GM23338 (cell line): ENCODE results near the gene CDK11A. TPM values are rescaled to one million over a fixed set of nuclear protein-coding genes. Genes with fewer than 3 reads are reported as not detected.

ENCODE experiments used
- ATAC-seq: fragments of 200-7000 bp; cut with Tn5 transposase; 3 replicates; pipeline ENCODE4 v1.9.1; 2020
- DNase-seq: peaks from one replicate; pipeline ENCODE4 v3.0.0-alpha.2; 2015; ENCODE audit warnings: low spot score
- H2AFZ ChIP-seq: fragments of 200-600 bp; sonication (generic); 2 replicates; pipeline ENCODE4 v1.8.0; 2016; ENCODE audit warnings: antibody characterized with exemption, mild to moderate bottlenecking, moderate library complexity
- H3F3A ChIP-seq: fragments of 200-600 bp; sonication (generic); replicated peaks from 2 replicates; pipeline ENCODE4 v1.8.0; 2017; ENCODE audit warnings: antibody characterized with exemption, mixed run types, low read depth
- H3K27ac ChIP-seq: fragments of 200-600 bp; sonication (generic); 2 replicates; pipeline ENCODE4 v1.6.1; 2016; ENCODE audit warnings: low read depth
- H3K27me3 ChIP-seq: fragments of 200-600 bp; sonication (generic); 2 replicates; pipeline ENCODE4 v1.8.0; 2016; ENCODE audit warnings: mild to moderate bottlenecking, mixed run types, moderate library complexity; ENCODE audit not compliant: insufficient read depth
- H3K36me3 ChIP-seq: fragments of 200-600 bp; sonication (generic); 2 replicates; pipeline ENCODE4 v1.8.0; 2016; ENCODE audit warnings: mild to moderate bottlenecking; ENCODE audit not compliant: insufficient read depth
- H3K4me1 ChIP-seq: fragments of 200-600 bp; sonication (generic); 2 replicates; pipeline ENCODE4 v1.8.0; 2016; ENCODE audit warnings: mild to moderate bottlenecking, moderate library complexity; ENCODE audit not compliant: insufficient read depth
- H3K4me2 ChIP-seq: fragments of 200-600 bp; sonication (generic); 2 replicates; pipeline ENCODE4 v1.7.1; 2017; ENCODE audit warnings: mixed run types
- H3K4me3 ChIP-seq: fragments of 200-600 bp; sonication (generic); 2 replicates; pipeline ENCODE4 v1.6.1; 2016; ENCODE audit warnings: mixed run types
- H3K79me2 ChIP-seq: fragments of 200-600 bp; sonication (generic); replicated peaks from 2 replicates; pipeline ENCODE4 v1.8.0; 2017; ENCODE audit warnings: mild to moderate bottlenecking; ENCODE audit not compliant: insufficient read depth
- H3K9me2 ChIP-seq: fragments of 200-600 bp; sonication (generic); 2 replicates; pipeline ENCODE4 v1.8.0; 2017; ENCODE audit not compliant: insufficient read depth
- H4K20me1 ChIP-seq: fragments of 200-600 bp; sonication (generic); replicated peaks from 2 replicates; pipeline ENCODE4 v1.8.0; 2017; ENCODE audit warnings: mild to moderate bottlenecking; ENCODE audit not compliant: insufficient read depth
- H3K27ac Mint-ChIP-seq: 2 replicates; pipeline ENCODE4 v1.8.0; 2020; ENCODE audit warnings: inconsistent platforms, mild to moderate bottlenecking, moderate library complexity, mixed read lengths
- H3K27me3 Mint-ChIP-seq: 3 replicates; pipeline ENCODE4 v1.8.0; 2022; ENCODE audit warnings: low read depth, mild to moderate bottlenecking, moderate library complexity, mixed read lengths, inconsistent platforms; ENCODE audit not compliant: insufficient read depth, poor library complexity
- H3K36me3 Mint-ChIP-seq: 3 replicates; pipeline ENCODE4 v1.8.0; 2021; ENCODE audit warnings: low read depth, mild to moderate bottlenecking, inconsistent platforms, moderate library complexity, mixed read lengths
- H3K4me1 Mint-ChIP-seq: 3 replicates; pipeline ENCODE4 v1.8.0; 2020; ENCODE audit warnings: mild to moderate bottlenecking, inconsistent platforms, mixed read lengths
- H3K4me3 Mint-ChIP-seq: 3 replicates; pipeline ENCODE4 v1.8.0; 2021; ENCODE audit warnings: moderate library complexity, mild to moderate bottlenecking, inconsistent platforms, mixed read lengths
- H3K9me3 Mint-ChIP-seq: 3 replicates; pipeline ENCODE4 v1.8.0; 2020; ENCODE audit warnings: moderate library complexity, mild to moderate bottlenecking, inconsistent platforms, mixed read lengths
- CREB1 ChIP-seq: fragments of 250-450 bp; sonication (Bioruptor Pico); IDR thresholded peaks from 2 replicates; pipeline ENCODE4 v1.5.0; 2020; ENCODE audit warnings: low read depth, mild to moderate bottlenecking, moderate library complexity
- EZH2 ChIP-seq: fragments of 200-600 bp; sonication (generic); IDR thresholded peaks from one replicate; pipeline ENCODE4 v1.8.0; 2017; ENCODE audit warnings: antibody characterized with exemption, mild to moderate bottlenecking, low read depth; ENCODE audit not compliant: unreplicated experiment
- EZH2phosphoT487 ChIP-seq: fragments of 200-600 bp; sonication (generic); IDR thresholded peaks from one replicate; pipeline ENCODE4 v1.8.1; 2018; ENCODE audit warnings: antibody characterized with exemption; ENCODE audit not compliant: unreplicated experiment
- JUNB ChIP-seq: IDR thresholded peaks from one replicate; pipeline ENCODE4 v1.6.1; 2016; ENCODE audit warnings: antibody characterized with exemption; ENCODE audit not compliant: unreplicated experiment
- NANOG ChIP-seq: IDR thresholded peaks from 2 replicates; pipeline ENCODE4 v1.6.1; 2016; ENCODE audit warnings: antibody characterized with exemption, borderline replicate concordance
- POLR2AphosphoS5 ChIP-seq: IDR thresholded peaks from 2 replicates; pipeline ENCODE4 v1.6.1; 2016; ENCODE audit warnings: antibody characterized with exemption, low read depth
- STAT1 ChIP-seq: IDR thresholded peaks from one replicate; pipeline ENCODE4 v1.6.1; 2016; ENCODE audit warnings: antibody characterized with exemption; ENCODE audit not compliant: unreplicated experiment
- ZNF114 ChIP-seq: fragments of 250-450 bp; sonication (Bioruptor Pico); IDR thresholded peaks from 2 replicates; pipeline ENCODE4 v1.5.0; 2020; ENCODE audit warnings: mild to moderate bottlenecking, moderate library complexity
- ZNF331 ChIP-seq: fragments of 250-450 bp; sonication (Bioruptor Pico); IDR thresholded peaks from 2 replicates; pipeline ENCODE4 v1.5.0; 2020; ENCODE audit warnings: low read depth, mild to moderate bottlenecking, moderate library complexity
- polyA plus RNA-seq: library from polyadenylated mRNA; unstranded; fragments of >200 nt; fragmentation: Nextera tagmentation; extraction: Ambion mirVana; gene quantifications from 2 replicates; pipeline ENCODE4 v1.2.1, GENCODE V29; 2016
- total RNA-seq: library from RNA; depleted of rRNA; stranded (reverse); fragments of >200 nt; shearing (Covaris generic); gene quantifications from 2 replicates; pipeline ENCODE4 v1.2.3, GENCODE V29; 2014
- TF ChIP-seq, protein P1 (sequence below): IDR thresholded peaks from one replicate; pipeline ENCODE4 v1.6.1; 2018; ENCODE audit warnings: antibody characterized with exemption; ENCODE audit not compliant: unreplicated experiment
- TF ChIP-seq, protein P2 (sequence below), 2 experiments: fragments of 200-600 bp in 1 of 2; sonication (generic) in 1 of 2; conservative IDR thresholded peaks; 2 replicates each; pipeline versions ENCODE4 v1.5.1 to v1.6.1; 2016 to 2017; ENCODE audit warnings: antibody characterized with exemption in 2 of 2, low read depth in 2 of 2, mild to moderate bottlenecking in 2 of 2, moderate library complexity in 1 of 2
- TF ChIP-seq, protein P3 (sequence below): fragments of 250-450 bp; sonication (Bioruptor Pico); IDR thresholded peaks from 2 replicates; pipeline ENCODE4 v1.5.0; 2020; ENCODE audit warnings: mild to moderate bottlenecking, moderate library complexity
- TF ChIP-seq, protein P4 (sequence below): IDR thresholded peaks from 2 replicates; pipeline ENCODE4 v1.6.1; 2016; ENCODE audit warnings: antibody characterized with exemption

The CDK11A gene
- total and polyA plus RNA-seq, 2 experiments from 2014 or later, result 22.8 to 72.6 TPM

DNA sequence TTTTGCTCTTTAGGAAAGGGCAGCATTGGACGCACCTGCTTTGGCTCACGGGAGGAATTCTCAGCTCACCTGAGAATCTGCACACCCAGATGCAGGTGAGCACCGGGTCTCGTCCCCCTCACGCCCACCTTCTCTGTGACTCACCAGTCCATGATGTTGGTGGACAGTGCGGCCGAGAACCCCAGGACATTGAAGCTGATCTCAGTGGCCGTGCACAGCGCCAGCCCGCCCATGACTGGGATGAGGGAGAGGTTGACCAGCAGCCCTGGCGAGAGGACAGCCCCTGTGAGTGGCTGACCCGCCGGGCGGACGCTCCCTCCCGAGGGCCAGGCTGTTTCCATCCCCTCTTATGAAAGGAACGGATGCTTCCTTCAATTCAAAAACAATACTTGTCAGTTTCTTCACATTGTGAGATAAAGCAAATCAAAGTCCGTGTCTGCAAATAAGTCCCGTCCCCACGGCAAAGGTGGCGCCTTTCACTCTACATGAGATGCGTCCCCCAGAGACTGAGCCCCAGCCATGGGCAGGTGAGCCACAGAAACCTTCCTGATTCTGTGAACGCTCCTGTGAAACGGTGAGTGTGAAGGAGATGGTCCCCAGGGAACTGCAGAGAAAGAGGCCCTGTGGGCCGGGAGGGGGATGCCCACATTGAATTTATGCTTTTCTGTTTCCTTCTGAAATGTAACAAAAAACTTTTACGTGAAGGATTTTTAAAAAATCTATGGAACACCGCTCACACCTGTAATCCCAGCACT lies 52.6 kb downstream of the CDK11A start:
- no peaks in the 10 kb centered on the region for H3K4me1 Mint-ChIP-seq
- no peaks in the 10 kb centered on the region for H3K9me3 Mint-ChIP-seq
- no peak overlapping the region; the same call in 2 of the 3 replicates for H3K4me3 Mint-ChIP-seq
- H3K9me2 ChIP-seq, result no peaks in the 10 kb centered on the region
- peaks cover 37% of the 10 kb centered on the region for H3K36me3 Mint-ChIP-seq
- H3K79me2 ChIP-seq, result no peaks in the 10 kb centered on the region
- H3K27ac ChIP-seq, result no peak overlapping the region
- peaks cover 4% of the 10 kb centered on the region for H3K27me3 Mint-ChIP-seq
- H3K27me3 ChIP-seq, result no peaks in the 10 kb centered on the region
- no peak overlapping the region for H3K4me2 ChIP-seq
- no peak overlapping the region for H3K4me3 ChIP-seq
- H2AFZ ChIP-seq, result no peak overlapping the region
- H3F3A ChIP-seq, result 0 out of 2 replicates have a peak, but pooled peaks cover 6% of the 10 kb centered on the region
- no peaks in the 10 kb centered on the region for H3K4me1 ChIP-seq
- no peak for ATAC-seq
- TF ChIP-seq ZNF114 (CRISPR knock-in tag) (no peak), EZH2phosphoT487 (no peak), CREB1 (no peak), POLR2AphosphoS5 (no peak), ZNF331 (CRISPR knock-in tag) (no peak), EZH2 (no peak), JUNB (no peak), STAT1 (no peak), NANOG (no peak)
- TF ChIP-seq, protein P1, sequence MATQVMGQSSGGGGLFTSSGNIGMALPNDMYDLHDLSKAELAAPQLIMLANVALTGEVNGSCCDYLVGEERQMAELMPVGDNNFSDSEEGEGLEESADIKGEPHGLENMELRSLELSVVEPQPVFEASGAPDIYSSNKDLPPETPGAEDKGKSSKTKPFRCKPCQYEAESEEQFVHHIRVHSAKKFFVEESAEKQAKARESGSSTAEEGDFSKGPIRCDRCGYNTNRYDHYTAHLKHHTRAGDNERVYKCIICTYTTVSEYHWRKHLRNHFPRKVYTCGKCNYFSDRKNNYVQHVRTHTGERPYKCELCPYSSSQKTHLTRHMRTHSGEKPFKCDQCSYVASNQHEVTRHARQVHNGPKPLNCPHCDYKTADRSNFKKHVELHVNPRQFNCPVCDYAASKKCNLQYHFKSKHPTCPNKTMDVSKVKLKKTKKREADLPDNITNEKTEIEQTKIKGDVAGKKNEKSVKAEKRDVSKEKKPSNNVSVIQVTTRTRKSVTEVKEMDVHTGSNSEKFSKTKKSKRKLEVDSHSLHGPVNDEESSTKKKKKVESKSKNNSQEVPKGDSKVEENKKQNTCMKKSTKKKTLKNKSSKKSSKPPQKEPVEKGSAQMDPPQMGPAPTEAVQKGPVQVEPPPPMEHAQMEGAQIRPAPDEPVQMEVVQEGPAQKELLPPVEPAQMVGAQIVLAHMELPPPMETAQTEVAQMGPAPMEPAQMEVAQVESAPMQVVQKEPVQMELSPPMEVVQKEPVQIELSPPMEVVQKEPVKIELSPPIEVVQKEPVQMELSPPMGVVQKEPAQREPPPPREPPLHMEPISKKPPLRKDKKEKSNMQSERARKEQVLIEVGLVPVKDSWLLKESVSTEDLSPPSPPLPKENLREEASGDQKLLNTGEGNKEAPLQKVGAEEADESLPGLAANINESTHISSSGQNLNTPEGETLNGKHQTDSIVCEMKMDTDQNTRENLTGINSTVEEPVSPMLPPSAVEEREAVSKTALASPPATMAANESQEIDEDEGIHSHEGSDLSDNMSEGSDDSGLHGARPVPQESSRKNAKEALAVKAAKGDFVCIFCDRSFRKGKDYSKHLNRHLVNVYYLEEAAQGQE, result no peak
- TF ChIP-seq, protein P2, sequence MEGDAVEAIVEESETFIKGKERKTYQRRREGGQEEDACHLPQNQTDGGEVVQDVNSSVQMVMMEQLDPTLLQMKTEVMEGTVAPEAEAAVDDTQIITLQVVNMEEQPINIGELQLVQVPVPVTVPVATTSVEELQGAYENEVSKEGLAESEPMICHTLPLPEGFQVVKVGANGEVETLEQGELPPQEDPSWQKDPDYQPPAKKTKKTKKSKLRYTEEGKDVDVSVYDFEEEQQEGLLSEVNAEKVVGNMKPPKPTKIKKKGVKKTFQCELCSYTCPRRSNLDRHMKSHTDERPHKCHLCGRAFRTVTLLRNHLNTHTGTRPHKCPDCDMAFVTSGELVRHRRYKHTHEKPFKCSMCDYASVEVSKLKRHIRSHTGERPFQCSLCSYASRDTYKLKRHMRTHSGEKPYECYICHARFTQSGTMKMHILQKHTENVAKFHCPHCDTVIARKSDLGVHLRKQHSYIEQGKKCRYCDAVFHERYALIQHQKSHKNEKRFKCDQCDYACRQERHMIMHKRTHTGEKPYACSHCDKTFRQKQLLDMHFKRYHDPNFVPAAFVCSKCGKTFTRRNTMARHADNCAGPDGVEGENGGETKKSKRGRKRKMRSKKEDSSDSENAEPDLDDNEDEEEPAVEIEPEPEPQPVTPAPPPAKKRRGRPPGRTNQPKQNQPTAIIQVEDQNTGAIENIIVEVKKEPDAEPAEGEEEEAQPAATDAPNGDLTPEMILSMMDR (conservative IDR thresholded peaks at IDR 0.05; ENCODE audit: low read depth in 2 of 2), result no peak
- TF ChIP-seq, protein P3, sequence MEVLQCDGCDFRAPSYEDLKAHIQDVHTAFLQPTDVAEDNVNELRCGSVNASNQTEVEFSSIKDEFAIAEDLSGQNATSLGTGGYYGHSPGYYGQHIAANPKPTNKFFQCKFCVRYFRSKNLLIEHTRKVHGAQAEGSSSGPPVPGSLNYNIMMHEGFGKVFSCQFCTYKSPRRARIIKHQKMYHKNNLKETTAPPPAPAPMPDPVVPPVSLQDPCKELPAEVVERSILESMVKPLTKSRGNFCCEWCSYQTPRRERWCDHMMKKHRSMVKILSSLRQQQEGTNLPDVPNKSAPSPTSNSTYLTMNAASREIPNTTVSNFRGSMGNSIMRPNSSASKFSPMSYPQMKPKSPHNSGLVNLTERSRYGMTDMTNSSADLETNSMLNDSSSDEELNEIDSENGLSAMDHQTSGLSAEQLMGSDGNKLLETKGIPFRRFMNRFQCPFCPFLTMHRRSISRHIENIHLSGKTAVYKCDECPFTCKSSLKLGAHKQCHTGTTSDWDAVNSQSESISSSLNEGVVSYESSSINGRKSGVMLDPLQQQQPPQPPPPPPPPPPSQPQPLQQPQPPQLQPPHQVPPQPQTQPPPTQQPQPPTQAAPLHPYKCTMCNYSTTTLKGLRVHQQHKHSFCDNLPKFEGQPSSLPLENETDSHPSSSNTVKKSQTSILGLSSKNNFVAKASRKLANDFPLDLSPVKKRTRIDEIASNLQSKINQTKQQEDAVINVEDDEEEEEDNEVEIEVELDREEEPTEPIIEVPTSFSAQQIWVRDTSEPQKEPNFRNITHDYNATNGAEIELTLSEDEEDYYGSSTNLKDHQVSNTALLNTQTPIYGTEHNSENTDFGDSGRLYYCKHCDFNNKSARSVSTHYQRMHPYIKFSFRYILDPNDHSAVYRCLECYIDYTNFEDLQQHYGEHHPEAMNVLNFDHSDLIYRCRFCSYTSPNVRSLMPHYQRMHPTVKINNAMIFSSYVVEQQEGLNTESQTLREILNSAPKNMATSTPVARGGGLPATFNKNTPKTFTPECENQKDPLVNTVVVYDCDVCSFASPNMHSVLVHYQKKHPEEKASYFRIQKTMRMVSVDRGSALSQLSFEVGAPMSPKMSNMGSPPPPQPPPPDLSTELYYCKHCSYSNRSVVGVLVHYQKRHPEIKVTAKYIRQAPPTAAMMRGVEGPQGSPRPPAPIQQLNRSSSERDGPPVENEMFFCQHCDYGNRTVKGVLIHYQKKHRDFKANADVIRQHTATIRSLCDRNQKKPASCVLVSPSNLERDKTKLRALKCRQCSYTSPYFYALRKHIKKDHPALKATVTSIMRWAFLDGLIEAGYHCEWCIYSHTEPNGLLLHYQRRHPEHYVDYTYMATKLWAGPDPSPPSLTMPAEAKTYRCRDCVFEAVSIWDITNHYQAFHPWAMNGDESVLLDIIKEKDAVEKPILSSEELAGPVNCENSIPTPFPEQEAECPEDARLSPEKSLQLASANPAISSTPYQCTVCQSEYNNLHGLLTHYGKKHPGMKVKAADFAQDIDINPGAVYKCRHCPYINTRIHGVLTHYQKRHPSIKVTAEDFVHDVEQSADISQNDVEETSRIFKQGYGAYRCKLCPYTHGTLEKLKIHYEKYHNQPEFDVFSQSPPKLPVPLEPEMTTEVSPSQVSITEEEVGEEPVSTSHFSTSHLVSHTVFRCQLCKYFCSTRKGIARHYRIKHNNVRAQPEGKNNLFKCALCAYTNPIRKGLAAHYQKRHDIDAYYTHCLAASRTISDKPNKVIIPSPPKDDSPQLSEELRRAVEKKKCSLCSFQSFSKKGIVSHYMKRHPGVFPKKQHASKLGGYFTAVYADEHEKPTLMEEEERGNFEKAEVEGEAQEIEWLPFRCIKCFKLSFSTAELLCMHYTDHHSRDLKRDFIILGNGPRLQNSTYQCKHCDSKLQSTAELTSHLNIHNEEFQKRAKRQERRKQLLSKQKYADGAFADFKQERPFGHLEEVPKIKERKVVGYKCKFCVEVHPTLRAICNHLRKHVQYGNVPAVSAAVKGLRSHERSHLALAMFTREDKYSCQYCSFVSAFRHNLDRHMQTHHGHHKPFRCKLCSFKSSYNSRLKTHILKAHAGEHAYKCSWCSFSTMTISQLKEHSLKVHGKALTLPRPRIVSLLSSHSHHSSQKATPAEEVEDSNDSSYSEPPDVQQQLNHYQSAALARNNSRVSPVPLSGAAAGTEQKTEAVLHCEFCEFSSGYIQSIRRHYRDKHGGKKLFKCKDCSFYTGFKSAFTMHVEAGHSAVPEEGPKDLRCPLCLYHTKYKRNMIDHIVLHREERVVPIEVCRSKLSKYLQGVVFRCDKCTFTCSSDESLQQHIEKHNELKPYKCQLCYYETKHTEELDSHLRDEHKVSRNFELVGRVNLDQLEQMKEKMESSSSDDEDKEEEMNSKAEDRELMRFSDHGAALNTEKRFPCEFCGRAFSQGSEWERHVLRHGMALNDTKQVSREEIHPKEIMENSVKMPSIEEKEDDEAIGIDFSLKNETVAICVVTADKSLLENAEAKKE (CRISPR knock-in tag), result no peak
- TF ChIP-seq, protein P4, sequence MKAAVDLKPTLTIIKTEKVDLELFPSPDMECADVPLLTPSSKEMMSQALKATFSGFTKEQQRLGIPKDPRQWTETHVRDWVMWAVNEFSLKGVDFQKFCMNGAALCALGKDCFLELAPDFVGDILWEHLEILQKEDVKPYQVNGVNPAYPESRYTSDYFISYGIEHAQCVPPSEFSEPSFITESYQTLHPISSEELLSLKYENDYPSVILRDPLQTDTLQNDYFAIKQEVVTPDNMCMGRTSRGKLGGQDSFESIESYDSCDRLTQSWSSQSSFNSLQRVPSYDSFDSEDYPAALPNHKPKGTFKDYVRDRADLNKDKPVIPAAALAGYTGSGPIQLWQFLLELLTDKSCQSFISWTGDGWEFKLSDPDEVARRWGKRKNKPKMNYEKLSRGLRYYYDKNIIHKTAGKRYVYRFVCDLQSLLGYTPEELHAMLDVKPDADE, result no peak
- no peaks in the 10 kb centered on the region for H3K36me3 ChIP-seq
- no peak for DNase-seq
- H4K20me1 ChIP-seq, result no peaks in the 10 kb centered on the region; the same call in 1 of the 2 replicates
- H3K27ac Mint-ChIP-seq, result no peak overlapping the region
